Glomerular endothelial cell (primary cell): Measurements from ENCODE around the gene DBP. TPM values are rescaled to one million over a fixed set of nuclear protein-coding genes. Genes with fewer than 3 reads are reported as not detected.

Experiments used
- DNase-seq: peaks from one replicate; pipeline ENCODE4 v3.0.0-alpha.2; 2011; ENCODE audit warnings: low read depth, low spot score; ENCODE audit errors: extremely low read depth
- total RNA-seq: library from RNA; depleted of rRNA; stranded (reverse); fragments of >200 nt; gene quantifications from 2 replicates; pipeline ENCODE4 v1.2.3, GENCODE V29; 2015

The DBP gene
- total RNA-seq, 1 donor from 2014 or later, result 2.9 TPM

DNA sequence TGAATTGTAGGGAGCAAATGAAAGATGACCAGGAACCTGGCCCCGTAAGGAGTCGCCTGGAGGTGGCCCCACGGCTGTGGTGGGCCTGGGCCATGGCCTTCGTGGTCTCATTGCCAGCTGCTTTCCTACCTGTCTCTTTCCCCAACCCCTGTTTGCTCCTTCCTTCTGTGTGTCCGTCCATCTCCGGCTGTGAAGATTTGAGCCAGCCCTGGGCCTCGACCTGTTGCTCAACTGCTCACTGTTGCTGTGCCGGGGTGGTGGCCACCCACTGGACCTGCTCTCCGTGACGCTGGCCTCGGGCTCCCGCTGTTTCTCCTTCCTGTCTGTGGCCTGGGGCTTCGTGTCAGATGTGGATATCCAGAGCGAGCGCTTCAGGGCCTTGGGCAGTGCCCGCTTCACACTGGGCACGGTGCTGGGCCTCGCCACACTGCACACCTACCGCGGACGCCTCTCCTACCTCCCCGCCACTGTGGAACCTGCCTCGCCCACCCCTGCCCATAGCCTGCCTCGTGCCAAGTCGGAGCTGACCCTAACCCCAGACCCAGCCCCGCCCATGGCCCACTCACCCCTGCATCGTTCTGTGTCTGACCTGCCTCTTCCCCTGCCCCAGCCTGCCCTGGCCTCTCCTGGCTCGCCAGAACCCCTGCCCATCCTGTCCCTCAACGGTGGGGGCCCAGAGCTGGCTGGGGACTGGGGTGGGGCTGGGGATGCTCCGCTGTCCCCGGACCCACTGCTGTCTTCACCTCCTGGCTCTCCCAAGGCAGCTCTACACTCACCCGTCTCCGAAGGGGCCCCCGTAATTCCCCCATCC is 8.5 kb downstream of the DBP start:
- DNase-seq, result no peak

DNA sequence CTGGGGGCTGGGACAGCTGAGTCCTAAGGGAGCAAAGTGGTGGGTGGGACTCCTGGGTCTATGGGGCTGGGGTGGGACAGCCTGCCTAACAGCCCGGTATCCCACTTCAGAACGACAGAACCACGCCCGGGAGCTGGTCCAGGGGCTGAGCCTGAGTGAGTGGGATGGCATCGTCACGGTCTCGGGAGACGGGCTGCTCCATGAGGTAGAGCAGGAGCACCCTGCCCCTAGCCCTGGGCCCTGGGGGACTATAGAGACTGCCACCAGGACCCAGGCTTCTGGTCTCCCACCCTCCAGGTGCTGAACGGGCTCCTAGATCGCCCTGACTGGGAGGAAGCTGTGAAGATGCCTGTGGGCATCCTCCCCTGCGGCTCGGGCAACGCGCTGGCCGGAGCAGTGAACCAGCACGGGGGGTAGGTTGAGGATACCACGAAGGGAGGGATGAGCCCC is 9.3 kb downstream of the DBP start:
- no peak for DNase-seq

DNA sequence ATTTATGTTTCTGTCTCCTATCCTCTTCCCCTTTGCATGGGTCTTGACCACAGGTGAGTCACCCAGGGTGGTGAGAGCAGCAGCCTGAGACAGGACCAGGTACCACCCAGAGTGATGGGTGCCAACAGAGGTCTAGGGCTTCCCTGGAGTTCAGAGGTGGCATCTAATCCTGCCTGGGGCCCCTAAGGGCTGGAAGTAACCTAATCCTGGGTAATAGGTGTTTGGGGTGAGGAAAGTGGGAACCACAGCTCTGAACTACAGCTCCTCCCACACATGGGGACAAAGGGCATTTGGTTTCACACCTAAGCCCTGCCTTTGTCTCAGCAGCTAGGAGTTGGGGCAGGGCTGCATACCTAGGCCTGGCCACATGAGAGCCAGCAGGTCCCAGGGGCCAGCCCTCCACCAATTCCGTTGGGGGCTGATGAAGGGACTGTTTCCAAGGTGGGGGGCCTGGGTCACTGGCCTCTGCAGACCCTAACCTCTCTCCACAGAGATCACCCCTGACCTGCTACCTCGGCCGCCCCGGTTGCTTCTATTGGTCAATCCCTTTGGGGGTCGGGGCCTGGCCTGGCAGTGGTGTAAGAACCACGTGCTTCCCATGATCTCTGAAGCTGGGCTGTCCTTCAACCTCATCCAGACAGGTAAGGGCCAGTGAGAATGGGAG is 9.8 kb downstream of the DBP start:
- DNase-seq, result no peak

DNA sequence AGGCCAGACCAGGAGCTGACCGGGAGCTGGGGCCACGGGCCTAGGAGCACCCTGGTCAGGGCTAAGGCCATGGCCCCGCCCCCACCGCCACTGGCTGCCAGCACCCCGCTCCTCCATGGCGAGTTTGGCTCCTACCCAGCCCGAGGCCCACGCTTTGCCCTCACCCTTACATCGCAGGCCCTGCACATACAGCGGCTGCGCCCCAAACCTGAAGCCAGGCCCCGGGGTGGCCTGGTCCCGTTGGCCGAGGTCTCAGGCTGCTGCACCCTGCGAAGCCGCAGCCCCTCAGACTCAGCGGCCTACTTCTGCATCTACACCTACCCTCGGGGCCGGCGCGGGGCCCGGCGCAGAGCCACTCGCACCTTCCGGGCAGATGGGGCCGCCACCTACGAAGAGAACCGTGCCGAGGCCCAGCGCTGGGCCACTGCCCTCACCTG is 11.3 kb downstream of the DBP start:
- DNase-seq, result no peak

DNA sequence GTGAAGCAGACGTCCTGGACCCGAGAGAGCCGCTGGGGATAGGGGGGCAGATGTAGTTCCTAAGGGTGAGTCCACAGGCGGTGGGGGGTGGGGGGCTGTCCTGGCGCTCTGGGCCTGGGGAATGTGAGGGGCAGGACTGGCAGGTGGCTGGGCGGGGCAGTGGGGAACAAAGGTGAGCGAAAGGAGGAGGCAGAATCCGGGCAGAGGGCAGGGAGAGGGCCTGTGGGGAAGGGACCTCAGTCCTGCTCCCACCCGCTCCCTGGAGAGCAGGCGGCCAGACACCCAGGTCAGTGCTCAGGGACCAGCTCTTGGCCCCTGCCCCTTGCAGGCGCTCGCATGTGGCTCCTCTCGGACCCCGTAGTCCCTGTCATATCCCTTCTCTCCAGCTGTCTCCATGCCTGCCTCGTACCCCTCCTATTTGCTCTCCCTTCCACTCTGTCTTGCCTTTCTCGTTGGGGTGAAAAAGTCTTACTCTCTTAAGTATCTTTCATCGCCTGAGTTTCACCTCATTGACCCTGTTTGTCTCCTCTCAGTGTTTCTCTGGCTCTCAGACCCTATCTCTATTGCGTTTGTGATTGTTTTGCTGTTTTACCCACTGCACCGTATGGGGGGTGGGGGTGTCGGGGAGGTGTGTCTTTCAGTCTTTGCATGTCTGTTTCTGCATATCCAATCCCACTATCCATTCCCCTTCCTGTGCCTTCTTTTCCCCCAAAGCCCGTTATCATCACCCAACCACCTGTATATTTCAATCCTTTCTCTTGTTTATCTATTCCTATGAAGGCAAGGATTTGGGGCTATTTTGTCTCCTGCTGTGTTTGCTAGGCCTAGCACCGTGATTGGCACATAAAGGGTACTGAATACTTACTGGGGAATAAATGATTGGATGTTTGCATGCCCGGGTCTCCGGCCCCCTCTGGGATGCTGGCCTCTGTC is 12.1 kb downstream of the DBP start:
- DNase-seq, result no peak

DNA sequence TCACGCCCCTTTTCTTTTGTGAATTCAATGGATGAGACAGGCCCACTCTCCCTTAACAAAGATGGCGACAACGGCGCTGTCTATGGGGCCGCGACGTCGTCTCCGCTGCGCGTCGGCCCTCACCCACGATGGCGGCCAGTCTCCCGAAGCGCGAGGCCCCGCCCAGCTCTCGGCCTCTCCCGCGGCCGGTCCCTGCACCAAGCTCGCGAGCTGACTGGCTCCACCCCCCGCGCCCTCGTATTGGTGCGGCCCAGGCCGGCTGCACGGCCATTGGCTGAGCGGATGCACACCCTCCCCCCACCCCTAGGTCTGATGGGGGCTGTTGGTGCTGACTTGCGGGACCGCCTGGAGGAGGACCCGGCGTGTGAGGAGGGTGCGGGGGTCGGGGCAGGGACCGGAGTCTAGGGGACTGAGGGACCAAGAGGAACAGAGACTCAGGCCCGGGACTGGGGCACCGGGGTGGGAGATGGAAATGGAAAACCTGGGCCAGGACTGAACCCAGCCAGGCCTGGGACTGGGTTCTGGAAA is 13.0 kb downstream of the DBP start:
- no peak for DNase-seq

DNA sequence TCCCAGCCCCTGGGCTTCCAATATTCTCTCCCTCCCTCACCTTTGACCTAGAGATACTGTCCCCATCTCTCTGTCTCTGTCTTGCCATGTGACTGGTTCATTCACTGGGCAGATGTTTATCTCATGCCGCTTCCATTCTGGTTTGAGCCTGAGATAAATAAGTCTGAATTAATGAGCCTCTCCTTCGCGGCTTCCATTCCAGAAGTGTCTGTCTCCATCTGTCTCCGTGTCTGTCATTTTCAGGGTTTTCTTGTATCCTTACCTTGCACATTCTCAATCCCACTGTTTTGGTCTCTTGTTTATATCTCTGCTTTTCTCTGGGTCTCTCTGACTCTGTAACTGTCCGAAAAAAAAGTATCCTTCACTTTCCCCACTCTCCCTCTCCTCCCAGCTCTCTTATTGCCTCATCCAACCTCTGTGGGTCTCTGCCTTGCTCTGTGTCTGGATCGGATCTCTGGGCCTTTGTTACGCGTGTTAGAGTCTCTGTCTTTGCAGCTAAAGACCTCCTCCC is 13.6 kb downstream of the DBP start:
- no peak for DNase-seq

DNA sequence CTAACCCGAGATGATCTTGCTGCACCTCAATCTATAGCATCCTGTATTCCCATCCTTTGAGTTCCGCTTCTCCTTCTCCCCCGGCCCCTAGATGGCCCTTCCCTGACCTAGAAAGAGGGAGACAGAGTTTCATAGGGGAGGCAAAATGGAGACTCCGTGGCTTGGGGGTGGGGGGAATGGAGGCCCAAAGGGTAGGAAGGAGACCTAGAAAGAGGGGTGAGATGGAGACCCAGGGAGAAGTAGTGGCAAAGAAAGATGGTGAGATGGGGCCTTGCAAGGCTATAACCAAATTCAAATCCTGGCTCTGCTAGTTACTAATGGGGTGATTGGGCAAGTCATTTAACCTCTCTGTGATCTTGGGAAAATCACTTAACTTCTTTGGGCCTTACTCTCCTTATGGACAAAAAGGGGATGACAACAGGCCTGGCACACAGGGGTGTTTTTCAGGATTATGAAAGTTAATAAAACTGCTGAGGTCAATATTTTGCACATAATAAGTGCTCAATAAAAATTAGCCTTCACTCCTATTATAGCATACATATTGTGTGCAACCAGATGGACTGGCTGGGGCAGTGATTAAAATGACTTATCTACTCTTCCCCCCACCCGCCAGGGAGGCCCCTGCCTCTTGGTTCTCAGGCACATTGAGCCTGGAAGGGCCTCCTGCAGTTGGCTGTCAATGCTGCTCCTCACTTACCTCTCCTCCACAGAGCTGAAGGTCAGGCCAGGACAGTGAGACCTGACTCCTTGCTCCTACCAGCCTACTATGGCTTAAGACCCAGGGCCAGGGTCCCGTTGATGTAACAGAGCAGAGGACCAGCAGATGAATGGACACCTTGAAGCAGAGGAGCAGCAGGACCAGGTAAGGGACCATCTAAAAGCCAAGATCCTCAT is 17.2 kb downstream of the DBP start:
- DNase-seq, result no peak

DNA sequence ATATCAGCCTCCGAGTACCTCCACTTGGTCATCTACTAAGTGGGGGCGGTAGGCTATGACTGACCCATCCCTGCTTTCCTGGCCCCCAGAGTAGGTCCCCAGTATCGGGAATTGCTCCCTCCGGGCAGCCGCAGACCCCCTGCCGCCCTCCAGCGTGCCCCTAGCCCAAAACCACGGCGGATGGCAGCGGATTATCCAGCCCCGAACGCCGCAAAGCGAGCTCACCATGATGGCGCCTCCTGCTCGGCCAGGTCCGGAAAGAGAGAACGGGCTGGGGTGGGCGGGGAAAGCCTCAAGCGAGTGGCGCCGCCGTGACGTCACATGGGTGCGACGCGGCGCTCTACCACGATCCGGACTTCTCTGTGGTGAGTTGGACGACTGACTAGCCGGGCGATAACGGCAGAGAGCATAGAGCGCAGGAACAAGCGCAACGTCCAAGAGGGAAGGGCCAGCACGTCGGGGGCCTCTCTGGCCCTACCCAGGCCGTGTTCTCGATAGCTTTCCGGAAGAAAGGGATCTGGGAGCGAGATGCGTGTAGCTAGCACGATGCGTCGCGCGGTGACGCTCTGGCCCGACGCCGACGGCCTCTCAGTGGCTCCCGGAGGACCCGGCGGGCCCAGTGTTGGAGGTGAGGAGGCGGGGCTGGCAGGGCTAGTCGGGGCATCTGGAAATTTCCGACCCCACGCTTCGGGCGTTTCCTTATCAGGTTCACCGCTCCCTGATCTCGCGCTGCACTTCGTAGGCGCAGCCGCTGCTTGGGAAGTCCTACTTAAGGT is 18.1 kb downstream of the DBP start, which contains the start of the genes RPL18 and SPHK2:
Gene RPL18, minus strand, starts transcription at position 263 of the 776 bp plus-strand sequence. Its CDS starts 35 bp downstream, at position 228.
Gene SPHK2, plus strand, starts transcription at position 591 of the 776 bp plus-strand sequence. CDS start 1,009 bp downstream, outside the sequence.
- DNase-seq, result peak; percentile 96

DNA sequence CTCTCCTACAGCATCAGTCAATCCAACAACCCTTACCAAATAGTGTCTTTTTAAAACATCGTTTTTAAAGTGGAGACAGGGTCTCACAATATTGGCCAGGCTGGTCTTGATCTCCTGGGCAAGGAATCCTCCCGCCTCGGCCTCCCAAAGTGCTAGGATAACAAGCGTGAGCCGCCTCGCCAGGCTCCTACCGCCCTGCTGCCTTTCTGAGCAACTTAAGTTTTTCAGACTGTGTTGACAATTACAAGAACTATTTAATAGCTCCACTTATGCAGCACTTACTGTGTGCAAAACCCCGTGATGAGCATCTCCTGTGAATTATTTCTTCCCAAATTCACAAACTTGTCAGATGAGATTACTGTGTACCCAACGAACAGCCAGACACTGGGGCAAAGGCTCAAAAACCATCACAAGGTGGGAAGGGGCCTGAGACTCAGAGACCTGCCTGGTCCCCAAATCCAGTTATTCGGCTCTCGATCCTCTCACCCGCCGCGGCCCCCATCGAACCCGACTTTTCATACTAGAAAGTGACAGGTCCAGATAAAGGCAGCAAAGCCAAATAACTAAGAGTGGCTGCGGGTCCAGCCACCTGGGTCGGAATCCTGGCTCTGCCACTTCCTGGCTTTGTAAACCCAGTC is 18.8 kb downstream of the DBP start:
- DNase-seq, result no peak

DNA sequence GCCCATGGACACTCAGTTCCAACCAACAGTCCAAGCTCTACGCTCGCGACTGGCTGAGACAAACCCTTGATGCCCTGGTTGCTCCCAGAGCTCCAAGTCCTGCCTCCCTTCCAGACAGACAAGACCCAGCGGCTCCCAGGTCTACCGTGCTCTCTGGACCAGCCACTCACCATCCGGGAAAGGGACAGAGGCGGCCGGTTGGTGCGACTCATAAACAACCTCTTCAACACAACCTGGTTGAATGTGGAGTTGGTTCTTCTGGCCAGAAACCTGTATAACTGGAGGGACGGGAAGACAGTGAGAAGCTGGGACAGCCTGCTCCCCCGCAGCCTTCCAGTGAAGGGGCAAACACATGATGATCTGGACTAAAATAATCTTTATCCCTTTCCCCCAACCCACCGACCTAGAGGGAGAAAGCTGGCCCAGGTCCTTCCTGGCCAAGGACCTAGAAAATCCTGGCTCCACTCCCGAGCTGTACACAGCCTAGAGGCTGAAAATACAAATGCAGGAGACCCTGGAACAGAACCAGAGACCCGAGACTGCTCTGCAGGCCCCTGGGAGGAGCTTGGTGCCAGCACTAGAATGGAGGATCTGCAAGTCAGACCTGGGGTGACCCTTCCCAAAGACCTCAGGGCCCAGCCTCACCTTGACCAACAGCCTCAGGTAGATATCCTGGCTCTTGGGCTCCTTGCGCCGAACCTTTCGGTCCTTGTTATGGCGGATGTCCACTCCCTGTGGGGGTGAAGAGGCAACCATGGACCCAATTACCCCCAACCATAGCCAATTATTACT is 19.8 kb downstream of the DBP start:
- no peak for DNase-seq

DNA sequence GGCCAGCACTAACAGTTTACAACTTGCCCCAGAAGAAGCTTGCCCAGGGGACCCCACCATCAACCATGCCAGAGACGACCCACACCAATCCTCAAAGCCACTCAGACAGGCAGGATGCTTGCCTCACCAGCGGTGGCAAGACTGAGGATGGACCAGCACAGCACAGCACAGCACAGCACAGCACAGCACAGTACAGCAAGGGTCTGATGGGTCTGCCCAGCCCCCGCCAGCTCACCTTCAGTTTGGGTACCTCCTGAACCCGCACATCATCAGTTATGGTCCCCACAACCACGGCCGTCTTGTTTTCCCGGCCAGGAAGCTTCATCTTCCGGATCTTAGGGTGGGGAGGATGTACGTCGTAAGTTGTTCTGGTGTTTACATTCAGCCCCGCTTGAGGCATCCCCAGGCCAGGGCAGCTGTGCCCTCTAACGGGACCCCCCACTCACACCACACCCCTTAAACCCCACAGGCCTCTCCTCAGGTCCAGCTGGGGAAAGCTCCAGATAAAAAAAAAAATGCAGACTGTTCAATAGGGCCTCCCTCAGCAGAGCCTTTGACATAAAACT is 20.6 kb downstream of the DBP start:
- DNase-seq, result no peak

DNA sequence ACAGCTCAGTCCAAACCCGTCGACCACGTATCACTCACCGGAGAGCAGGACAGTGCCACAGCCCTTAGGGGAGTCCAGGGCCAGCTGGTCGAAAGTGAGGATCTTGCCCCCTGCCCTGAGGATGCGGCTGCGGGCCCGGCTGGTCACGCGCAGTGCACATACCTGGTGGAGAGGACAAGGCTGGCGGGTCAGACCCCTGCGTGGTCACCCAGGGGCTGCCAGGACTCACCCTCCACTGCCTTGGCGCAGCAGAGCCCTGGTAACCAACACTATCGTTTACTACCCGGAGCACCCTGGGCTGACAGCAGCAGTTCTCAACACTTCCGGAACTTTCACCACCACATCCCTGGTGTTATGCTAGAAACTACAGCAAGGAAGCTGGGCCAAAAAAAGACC is 21.1 kb downstream of the DBP start:
- no peak for DNase-seq

DNA sequence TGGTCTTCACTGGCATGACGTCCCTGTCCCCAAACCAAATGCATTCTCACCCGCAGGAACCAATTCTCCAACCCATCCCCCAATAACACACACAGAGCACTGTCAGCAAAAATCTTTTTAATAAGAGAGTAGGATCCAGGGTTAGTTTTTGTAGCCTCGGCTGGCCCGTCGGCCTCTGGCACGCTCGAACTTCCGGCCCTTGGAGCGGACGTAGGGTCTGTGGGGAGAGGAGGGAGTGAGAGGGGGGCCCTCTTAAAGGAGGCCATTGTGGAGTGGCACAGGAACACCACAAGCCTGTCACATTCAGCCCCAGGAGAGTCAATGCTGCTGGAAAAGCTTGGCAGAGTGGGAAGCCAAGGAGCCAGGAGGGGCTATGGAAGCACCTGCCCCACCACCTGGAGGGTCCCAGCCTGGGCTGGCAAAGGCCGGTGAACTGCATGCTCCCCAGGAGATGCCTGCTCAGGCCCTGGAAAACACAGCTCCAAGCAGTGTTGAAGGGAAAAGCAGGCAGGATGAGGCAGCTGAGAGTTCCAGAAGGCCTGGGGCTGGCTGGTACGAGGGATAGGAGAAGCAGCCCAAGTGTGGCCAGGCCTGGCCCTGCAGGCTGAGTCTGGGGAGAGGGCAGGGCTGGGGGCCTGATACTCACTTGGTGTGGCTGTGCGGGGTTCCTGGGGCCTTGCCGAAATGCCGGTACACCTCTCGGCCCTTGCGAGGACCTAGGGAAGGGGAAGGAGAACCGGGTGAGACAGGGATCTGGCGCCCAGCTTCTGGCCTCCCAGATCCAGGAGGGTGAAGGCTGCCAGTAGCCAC is 21.7 kb downstream of the DBP start:
- DNase-seq, result no peak

DNA sequence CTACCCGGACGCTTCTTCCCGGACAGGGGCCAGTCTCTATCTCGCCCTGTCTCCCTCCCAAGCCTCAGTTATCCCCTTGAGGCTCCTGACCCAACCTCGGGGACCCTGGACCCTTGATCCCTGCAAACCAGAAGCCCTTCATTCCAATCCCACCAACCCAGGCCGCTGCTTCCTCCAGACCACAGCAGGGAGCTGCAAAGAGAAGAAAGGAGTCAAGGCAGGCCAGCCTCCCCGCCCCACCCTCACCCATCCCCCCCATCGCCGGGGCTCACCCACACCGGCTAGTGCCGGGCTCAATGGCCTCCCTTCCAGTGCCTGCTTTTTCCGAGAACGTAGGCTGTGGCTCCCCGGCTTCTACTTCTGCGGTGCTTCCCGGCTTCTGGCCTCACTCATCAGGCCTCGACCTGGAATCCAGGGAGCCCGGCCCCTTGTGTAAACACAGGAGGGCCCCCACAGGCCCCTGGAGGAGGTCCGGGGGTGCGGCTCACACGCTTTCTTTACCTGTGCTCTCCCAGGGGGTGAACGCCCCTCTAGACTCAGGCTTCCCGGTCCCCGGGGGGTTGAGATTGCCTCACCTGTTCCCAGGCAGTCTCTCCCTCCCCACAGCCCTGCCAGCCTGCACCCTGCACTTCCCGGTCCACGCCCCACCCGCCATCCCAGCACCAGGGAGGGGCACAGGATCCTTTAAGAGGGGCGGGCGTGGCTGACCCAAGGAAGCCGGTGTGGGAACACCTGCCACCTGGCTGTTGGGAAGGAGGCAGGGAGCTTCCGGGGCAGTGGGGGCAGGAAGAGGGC is 22.5 kb downstream of the DBP start, which contains the start of gene FAM83E:
Gene FAM83E, minus strand, starts transcription at position 641 of the 795 bp plus-strand sequence. CDS start 1,704 bp downstream, outside the sequence.
- no peak for DNase-seq
